ENCODE results near the gene B3GALT4.

GRCh38 chr6:33297956-33298772, 21.2 kb downstream of the B3GALT4 start:
- no peak for TF ChIP-seq NFRKB (IDR thresholded peaks at IDR 0.05)
- TF ChIP-seq BHLHE40 (IDR thresholded peaks at IDR 0.05; ENCODE audit: borderline replicate concordance): no peak
- TF ChIP-seq FOXK2 (IDR thresholded peaks at IDR 0.05): no peak
- TF ChIP-seq ARNT (IDR thresholded peaks at IDR 0.05): no peak

Data from HEK293T (cell line).